HT-29 (cell line): ENCODE results near the gene PALS2. TPM values are rescaled to one million over a fixed set of nuclear protein-coding genes. Genes with fewer than 3 reads are reported as not detected.

Experiments used
- DNase-seq: peaks from one replicate; pipeline ENCODE4 v3.0.0-alpha.2; 2015; ENCODE audit warnings: low spot score
- small RNA-seq: library from RNA; depleted of rRNA; stranded (forward); fragments of <200 nt; gene quantifications from one replicate; pipeline ENCODE3, GENCODE V24; 2014
- total RNA-seq: library from RNA; depleted of rRNA; stranded (reverse); fragments of >200 nt; shearing (Covaris generic); gene quantifications from 2 replicates; pipeline ENCODE4 v1.2.3, GENCODE V29; 2014; rRNA removed

The PALS2 gene
- total RNA-seq, 1 experiment from 2014 or later, result 4.4 TPM

- peak; percentile 49 for DNase-seq
These were observed 14.6 kb downstream of the PALS2 start for GRCh38 chr7:24587853-24588252.

DNA sequence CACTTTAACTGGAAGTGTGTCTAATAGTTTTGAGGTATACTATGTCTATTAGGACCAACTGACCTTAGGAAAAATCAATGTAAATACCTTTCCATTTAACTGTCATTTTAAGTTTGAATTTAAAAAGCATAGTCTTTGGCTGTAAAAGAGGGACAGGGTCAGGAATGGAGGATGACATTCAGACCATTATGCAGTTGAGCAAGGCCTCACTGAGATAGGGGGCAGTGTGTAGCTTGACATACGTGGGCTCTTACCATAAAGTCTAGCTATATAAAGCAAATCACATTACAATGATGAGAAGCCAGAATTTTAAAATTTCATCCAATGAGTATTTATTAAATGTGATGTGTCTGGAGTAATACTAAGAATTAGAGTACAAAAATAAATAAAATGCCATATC, 17.9 kb downstream of the PALS2 start:
- DNase-seq, result no peak

DNA sequence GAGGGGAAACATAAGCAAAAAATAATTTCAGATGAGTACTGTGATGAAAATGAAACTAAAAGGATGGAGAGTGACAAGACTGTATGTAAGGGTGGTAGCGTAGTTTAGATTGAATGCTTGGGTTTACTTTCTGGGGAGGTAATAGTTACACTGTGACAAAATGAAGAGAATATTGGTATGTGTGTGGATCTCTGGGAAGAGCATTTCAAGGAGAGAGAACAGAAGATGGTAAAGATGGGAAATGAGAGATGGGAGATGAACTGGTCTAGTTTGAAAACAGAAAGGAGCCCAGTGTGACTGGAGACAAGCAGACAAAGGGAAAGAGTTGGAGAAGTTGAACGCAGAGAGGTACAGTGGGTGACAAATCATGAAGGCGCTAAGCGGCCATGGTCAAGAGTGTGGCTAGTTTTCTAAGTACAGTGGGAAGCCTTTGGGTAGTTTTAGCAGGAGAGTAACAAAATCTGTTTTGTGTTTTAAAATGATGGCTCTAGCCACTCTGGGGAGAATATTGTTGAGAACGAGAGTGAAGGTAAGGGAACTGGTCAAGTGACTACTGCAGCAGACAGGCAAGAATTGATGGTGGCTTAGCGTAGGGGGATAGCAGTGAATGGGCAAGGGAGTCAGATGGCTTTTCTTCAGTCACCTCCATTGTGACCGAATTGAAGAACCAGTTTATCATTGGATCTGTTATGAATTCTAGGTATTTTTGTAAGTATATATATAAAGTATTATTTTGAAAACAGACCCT, 22.6 kb downstream of the PALS2 start:
- no peak for DNase-seq

DNA sequence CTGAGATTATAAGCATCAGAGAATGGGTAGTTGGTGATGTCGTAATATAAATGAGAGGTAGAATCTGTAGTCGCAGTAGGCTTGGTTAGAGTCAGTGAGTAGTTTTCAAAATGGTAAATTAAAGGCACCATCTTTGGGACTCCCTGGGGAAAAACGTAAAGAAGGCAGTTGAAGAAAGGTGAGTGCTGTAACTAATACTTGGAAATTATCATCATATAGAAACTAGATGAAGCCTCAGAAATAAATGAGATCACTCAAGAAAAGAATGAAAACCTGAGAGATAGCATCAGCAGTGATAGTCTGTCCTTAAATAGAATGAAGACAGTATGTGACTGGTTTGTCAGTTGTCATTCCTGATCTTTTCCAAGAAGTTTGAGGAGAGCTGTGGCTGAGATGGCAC, 23.8 kb downstream of the PALS2 start:
- no peak for DNase-seq

GRCh38 chr7:24601600-24601999, 28.3 kb downstream of the PALS2 start:
- DNase-seq, result no peak

DNA sequence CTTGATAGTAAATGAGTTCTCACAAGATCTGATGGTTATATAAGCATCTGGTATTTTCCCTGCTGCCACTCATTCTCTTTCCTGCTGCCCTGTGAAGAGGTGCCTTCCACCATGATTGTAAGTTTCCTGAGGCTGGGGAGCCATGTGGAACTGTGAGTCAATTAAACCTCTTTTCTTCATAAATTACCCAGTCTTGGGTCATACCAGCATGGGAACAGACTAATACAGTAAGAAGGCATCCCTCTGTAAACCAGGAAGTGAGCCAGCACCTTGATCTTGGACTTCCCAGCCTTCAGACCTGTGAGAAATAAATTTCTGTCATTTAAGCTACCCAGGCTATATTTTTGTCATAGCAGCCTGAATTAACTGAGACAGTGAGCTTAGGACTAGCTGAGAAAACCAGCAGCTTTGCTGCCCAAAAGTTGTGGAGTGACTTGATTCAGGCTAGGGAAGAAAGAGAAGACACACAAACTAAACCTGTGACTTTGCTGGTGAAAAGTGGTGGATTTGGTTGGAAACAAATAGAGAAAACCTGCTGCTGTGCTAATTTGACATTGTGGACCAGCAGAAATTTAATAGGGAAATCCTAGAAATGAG, 29.7 kb downstream of the PALS2 start:
- DNase-seq, result no peak

DNA sequence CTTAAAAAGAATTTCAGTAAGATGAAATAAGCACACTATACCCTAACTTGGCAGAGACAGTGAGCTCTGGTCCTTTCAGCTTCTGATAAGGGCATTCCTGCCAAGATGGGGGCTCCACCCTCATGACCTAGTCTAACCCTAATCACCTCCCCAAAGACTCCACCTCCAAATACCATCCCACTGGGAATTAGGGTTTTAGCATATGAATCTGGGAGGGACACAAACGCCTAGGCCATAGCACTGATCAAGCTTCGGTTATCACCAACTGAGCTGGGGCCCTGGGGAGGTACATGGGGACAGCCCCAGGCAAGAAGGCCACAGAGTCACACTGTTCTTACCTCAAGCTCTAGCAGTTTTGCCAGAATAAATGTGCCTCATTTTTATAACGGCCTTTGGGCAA, 31.4 kb downstream of the PALS2 start:
- DNase-seq, result no peak

DNA sequence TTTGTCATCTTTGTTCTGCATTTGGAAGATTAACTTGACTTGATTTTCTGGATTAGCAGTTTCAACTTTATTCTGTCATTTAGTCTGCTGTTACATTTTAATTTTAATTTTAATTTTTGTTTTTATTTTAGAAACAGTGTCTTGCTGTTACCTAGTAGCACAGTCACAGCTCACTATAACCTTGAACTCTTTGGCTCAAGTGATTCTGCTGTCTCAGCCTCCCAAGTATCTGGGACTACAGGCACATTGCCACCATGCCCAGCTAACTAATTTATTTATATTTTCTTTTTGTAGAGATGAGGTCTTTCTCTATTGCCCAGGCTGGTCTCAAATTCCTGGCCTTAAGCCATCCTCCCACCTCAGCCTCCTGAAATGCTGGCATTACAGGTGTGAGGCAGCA, 35.3 kb downstream of the PALS2 start:
- DNase-seq, result no peak

- no peak for DNase-seq
These were observed 35.8 kb downstream of the PALS2 start for GRCh38 chr7:24609059-24609458.

DNA sequence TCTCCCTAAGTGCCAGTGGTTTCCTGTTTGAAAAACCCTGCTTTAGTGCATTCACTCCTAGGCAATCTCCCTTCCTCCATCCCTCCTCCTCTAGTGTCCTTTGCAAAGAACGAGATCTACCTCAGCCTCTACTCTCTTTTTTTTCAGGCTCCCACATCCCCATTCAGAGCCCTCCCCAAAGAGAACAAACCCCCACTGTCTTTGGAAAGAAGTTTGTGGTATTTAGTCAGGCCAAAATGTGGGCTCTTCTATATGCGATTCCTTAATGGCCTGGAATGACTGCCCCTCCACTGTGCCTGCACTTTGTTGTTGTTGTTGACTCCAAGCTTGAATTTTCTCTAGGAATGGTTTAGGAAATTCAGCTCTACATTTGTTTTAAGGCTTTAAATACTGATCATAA, 36.3 kb downstream of the PALS2 start:
- DNase-seq, result no peak

- no peak for DNase-seq
These were observed 37.9 kb downstream of the PALS2 start for GRCh38 chr7:24611130-24611529.

GRCh38 chr7:24617957-24618616, 44.8 kb downstream of the PALS2 start:
- DNase-seq, result no peak

GRCh38 chr7:24619978-24620377, 46.7 kb downstream of the PALS2 start:
- DNase-seq, result no peak

DNA sequence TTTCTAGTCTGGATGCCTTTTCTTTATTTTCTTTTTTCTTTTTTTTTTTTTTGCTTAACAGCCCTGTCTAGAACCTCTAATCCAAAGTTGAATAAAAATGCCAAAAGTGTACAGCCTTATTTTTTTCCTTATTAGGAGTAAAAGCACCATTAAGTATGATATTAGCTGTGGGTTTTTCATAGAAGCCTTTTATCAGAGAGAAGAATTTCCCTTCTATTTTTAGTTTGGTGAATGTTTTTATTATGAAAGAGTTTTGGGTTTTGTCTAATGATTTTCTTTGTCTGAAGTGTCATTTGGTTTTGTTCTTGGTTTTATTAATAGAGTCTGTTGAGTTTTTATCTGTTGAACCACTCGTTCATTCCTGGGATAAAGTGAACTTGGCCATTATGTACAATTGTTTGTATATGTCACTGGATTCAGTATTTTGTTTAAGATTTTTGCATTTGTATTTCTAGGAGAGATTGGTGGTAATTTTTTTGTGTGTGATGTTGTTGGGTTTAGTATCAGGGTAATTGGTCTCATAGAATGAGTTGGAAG, 49.5 kb downstream of the PALS2 start:
- DNase-seq, result no peak

Small RNA genes within 50 kb of the gene (small RNA-seq; reads per million reads assigned to genes)
- gene RNU6-1103P (not detected), gene SUMO2P14 (not detected)

Other genes starting within 250 kb of the PALS2 start
- not detected in 2 replicates for gene GSDME, start 184.0 kb downstream of the PALS2 start, total RNA-seq